HEK293T (cell line): ENCODE data around the gene FTCD.

Experiments used
- CTCF ChIA-PET: fragments of 350-600 bp; formaldehyde crosslinking; extraction: SDS; loops from one replicate; lab custom pipeline; 2021; ENCODE audit warnings: antibody characterized with exemption, inconsistent platforms; lab: Yijun Ruan, JAX
- POLR2A ChIA-PET: fragments of 350-600 bp; formaldehyde crosslinking; extraction: SDS; loops from one replicate; lab custom pipeline; 2020; ENCODE audit warnings: antibody characterized with exemption, inconsistent platforms; lab: Yijun Ruan, JAX
- DNase-seq: peaks from one replicate; pipeline ENCODE4 v3.0.0; 2012; ENCODE audit warnings: mixed read lengths; ENCODE audit errors: extremely low spot score
- ARNT ChIP-seq: fragments of 450-650 bp; IDR thresholded peaks from 2 replicates; pipeline ENCODE4 v1.6.1; 2017; ENCODE audit warnings: mild to moderate bottlenecking
- BHLHE40 ChIP-seq: fragments of 450-650 bp; IDR thresholded peaks from 2 replicates; pipeline ENCODE4 v1.6.1; 2016; ENCODE audit warnings: mild to moderate bottlenecking, moderate library complexity, borderline replicate concordance
- CTBP1 ChIP-seq: fragments of 450-650 bp; IDR thresholded peaks from 2 replicates; pipeline ENCODE4 v1.6.1; 2016; ENCODE audit warnings: borderline replicate concordance
- ELF4 ChIP-seq: fragments of 450-650 bp; IDR thresholded peaks from 2 replicates; pipeline ENCODE4 v1.6.1; 2017; ENCODE audit warnings: antibody characterized with exemption
- FOXA1 ChIP-seq: fragments of 450-650 bp; IDR thresholded peaks from 2 replicates; pipeline ENCODE4 v1.6.1; 2016; ENCODE audit warnings: mild to moderate bottlenecking
- FOXK2 ChIP-seq: fragments of 450-650 bp; IDR thresholded peaks from 2 replicates; pipeline ENCODE4 v1.6.1; 2016; ENCODE audit warnings: mild to moderate bottlenecking
- FOXM1 ChIP-seq: fragments of 450-650 bp; IDR thresholded peaks from 2 replicates; pipeline ENCODE4 v1.6.1; 2017; ENCODE audit warnings: mild to moderate bottlenecking, borderline replicate concordance
- HDGF ChIP-seq: fragments of 450-650 bp; IDR thresholded peaks from 2 replicates; pipeline ENCODE4 v1.6.1; 2017; ENCODE audit warnings: antibody characterized with exemption, borderline replicate concordance
- L3MBTL2 ChIP-seq: fragments of 450-650 bp; conservative IDR thresholded peaks from 2 replicates; pipeline ENCODE4 v1.6.1; 2016; ENCODE audit warnings: mild to moderate bottlenecking
- LEF1 ChIP-seq: fragments of 450-650 bp; IDR thresholded peaks from 2 replicates; pipeline ENCODE4 v1.6.1; 2017; ENCODE audit warnings: mild to moderate bottlenecking, borderline replicate concordance
- NFRKB ChIP-seq: fragments of 450-650 bp; IDR thresholded peaks from 2 replicates; pipeline ENCODE4 v1.6.1; 2016; ENCODE audit warnings: mild to moderate bottlenecking, moderate library complexity
- SP1 ChIP-seq: fragments of 450-650 bp; IDR thresholded peaks from 2 replicates; pipeline ENCODE4 v1.6.1; 2017
- SUZ12 ChIP-seq: fragments of 450-650 bp; IDR thresholded peaks from 2 replicates; pipeline ENCODE4 v1.6.1; 2016; ENCODE audit warnings: mild to moderate bottlenecking
- TARDBP ChIP-seq: fragments of 450-650 bp; IDR thresholded peaks from 2 replicates; pipeline ENCODE4 v1.6.1; 2016
- ZNF384 ChIP-seq: fragments of 450-650 bp; IDR thresholded peaks from 2 replicates; pipeline ENCODE4 v1.6.1; 2016
- TF ChIP-seq, protein P1 (sequence below): fragments of 450-650 bp; IDR thresholded peaks from 2 replicates; pipeline ENCODE4 v1.6.1; 2016

FTCD gene

DNA sequence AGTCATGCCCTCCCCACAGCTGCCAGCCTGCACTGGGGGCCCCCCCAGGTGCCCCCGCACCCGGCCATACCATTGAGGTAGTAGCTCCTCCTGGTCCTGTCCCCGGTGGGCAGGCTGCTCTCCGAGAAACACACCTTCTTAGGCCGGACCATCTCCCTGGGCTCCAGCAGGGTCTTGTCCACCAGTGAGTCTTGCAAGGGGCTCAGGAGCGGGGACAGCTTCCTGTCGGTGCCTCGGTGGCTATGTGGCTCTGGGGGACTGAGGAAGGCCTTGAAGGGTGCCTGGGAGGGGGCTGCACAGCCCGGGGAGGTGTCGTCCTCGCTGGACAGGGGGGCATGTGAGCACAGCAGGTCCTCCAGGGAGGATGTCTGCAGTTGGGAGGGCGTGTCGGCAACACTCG, 12.9 kb upstream of the FTCD start:
- ChIA-PET POLR2A (no interaction called here), CTCF (interaction anchor here (1.1 kb wide), 1 partner anchor 15 kb away, joined by 3 read pairs; no protein-coding TSS in a partner anchor)
- TF ChIP-seq ZNF384 (no peak), SUZ12 (no peak), ELF4 (no peak), FOXK2 (no peak), BHLHE40 (no peak), CTBP1 (no peak), HDGF (no peak), ARNT (no peak), FOXM1 (no peak), LEF1 (no peak), TARDBP (no peak), FOXA1 (no peak)
- TF ChIP-seq, protein P1, sequence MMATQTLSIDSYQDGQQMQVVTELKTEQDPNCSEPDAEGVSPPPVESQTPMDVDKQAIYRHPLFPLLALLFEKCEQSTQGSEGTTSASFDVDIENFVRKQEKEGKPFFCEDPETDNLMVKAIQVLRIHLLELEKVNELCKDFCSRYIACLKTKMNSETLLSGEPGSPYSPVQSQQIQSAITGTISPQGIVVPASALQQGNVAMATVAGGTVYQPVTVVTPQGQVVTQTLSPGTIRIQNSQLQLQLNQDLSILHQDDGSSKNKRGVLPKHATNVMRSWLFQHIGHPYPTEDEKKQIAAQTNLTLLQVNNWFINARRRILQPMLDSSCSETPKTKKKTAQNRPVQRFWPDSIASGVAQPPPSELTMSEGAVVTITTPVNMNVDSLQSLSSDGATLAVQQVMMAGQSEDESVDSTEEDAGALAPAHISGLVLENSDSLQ: no peak
- DNase-seq: no peak

DNA sequence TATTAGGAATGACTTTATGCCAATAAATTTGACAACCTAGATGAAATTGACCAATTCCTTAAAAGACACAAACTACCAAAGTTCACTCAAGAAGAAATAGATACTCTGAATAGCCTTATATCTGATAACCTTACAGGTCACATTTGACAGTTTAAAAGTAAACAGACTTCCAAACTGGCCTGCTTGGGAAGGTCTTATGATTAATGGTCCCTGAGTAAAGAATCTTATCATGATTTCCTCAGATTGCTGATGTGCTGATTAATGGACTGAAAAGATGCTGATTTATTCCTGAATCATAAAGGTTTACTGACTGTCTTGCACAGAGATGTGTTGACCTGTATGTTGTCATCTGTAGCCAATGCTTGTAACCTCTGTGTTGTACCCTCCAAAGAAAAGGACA, 9.7 kb upstream of the FTCD start:
- no peak for DNase-seq
- ChIA-PET CTCF (no interaction called here), POLR2A (no interaction called here)
- TF ChIP-seq ARNT (no peak), ELF4 (no peak), TARDBP (no peak), NFRKB (no peak), L3MBTL2 (no peak), HDGF (no peak), LEF1 (no peak), FOXK2 (no peak), ZNF384 (no peak), CTBP1 (no peak), FOXM1 (no peak), SUZ12 (no peak), SP1 (no peak), FOXA1 (no peak), BHLHE40 (no peak)
- TF ChIP-seq, protein P1: no peak

DNA sequence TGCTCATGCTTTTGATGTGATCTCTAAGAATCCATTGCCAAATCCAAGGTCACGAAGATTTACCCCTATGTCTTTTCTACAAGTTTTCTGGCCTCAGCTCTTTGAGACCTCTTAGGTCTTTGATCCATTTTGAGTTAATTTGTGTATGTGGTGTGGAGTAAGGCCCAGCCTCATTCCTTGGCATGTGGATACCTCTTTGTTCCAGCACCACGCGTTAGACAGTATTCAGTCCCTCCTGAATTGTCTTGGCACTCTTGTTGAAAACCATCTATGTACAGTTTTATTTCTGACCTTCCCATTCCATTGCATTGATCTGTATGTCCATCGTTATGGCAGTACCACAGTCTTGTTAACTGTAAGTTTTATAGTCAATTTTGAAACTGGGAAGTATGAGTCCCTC, 8.0 kb upstream of the FTCD start:
- TF ChIP-seq L3MBTL2 (no peak), ELF4 (no peak), TARDBP (no peak), FOXK2 (no peak), NFRKB (no peak), SP1 (no peak), BHLHE40 (no peak), SUZ12 (no peak), LEF1 (no peak), FOXA1 (no peak), ARNT (no peak)
- TF ChIP-seq, protein P1: no peak
- CTCF ChIA-PET: no interaction called here
- POLR2A ChIA-PET: no interaction called here
- no peak for DNase-seq

DNA sequence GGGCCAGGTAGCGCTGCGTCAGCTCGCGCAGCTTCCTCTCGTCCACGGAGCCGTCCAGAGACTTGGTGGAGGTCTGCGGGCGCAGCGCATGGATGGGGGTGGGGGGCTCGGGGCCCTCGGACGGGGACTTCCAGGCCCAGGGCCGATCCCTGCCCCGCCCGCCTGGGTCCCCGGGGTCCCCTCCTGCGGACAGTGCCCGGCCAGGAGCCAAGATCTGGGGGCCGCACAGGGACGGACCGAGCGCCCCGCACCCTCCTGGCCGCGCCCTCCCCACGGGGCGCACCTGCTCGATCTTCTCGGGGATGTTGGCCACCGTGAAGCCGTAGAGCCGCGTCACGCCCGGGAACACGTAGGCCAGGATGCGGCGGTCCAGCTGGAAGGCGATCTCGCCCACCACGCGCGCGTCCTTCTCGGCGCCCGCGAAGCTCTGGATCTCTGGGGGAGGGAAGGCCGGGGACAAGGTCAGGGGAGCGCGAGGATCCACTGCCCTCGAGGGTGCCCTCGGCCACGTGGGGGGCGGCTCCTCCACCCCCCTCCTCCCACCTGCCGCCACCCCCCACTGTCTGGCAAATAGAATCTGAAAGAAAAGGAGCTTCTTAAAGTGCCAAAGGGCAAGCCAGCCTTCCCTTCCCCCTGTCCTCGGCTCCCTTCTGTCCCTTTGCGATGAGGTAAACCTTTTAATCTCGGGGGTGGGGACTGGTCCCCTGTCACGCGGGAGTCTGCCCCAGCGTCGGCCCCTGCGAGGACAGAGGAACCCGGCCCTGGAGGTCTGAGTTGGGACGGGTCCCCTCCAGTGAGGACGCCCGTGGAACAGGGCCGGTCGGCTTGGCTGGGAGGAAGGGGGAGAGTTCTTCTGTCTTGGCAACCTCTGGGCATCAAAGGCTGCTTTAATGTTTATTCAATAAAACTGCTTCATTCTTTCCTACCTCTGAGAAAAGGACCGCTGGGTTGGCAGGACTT, 6.5 kb upstream of the FTCD start:
- CTCF ChIA-PET: interaction anchor here (1.1 kb wide), 1 partner anchor 98 kb away, joined by 4 read pairs; no protein-coding TSS in a partner anchor
- TF ChIP-seq BHLHE40 (no peak), LEF1 (no peak)
- DNase-seq: no peak
- POLR2A ChIA-PET: no interaction called here

DNA sequence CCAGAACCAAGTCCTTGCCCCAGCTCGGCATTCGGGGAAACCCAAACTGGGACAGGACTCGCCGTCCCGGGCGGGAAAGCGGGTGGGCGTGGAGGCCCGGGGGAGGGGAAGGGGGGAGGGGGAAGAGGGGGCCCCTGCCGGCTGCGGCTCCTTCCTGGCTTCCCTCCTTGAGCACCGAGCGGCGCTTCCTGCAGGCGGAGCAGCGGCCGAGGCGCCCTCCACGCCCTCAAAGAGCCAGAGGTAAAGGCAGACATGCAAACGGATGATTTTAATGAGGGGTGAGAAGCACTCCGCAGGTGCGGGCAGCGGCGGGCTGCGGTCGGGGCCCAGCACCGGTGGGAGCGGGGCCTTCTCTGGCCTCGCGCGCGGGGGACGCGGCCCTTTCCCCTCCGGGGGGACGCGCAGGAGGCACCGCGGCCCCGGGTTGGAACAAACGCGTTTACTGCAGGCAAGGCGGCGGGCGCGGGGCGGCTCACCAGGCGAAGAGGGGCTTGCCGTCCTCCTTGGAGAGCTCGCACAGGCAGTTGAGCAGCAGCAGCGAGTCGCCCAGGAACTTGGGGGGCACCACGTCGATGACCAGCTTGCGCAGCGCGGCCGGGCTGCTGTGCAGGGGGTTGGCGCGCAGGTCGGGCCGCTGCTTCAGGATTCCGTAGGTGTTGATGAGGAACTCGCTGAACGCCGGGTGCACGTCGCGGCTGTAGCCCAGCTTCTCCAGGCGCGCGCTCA, 5.7 kb upstream of the FTCD start:
- CTCF ChIA-PET: no interaction called here
- POLR2A ChIA-PET: no interaction called here
- no peak for TF ChIP-seq ELF4
- TF ChIP-seq FOXM1: no peak
- TF ChIP-seq ARNT: no peak
- TF ChIP-seq L3MBTL2: no peak
- no peak for TF ChIP-seq HDGF
- no peak for TF ChIP-seq SP1
- TF ChIP-seq, protein P1: no peak
- no peak for TF ChIP-seq BHLHE40
- no peak for TF ChIP-seq TARDBP
- TF ChIP-seq LEF1: no peak
- TF ChIP-seq SUZ12: no peak
- TF ChIP-seq NFRKB: no peak
- TF ChIP-seq CTBP1: no peak
- DNase-seq: no peak
